Measurements from ENCODE around the gene METTL15. TPM values are rescaled to one million over a fixed set of nuclear protein-coding genes. Genes with fewer than 3 reads are reported as not detected.

The METTL15 gene
- total RNA-seq, 1 donor from 2014 or later: 10.5 TPM

- Histone ChIP-seq H3K9me3 (replicated peaks) (peaks cover 25% of the 10 kb centered on the region), H3K27ac (replicated peaks) (no peak overlapping the region), H3K4me3 (no peak overlapping the region), H3K36me3 (no peaks in the 10 kb centered on the region), H3K27me3 (ENCODE audit: low read depth) (no peaks in the 10 kb centered on the region), H3K4me1 (no peaks in the 10 kb centered on the region)
- DNase-seq: no peak
- intact Hi-C loops (cut with micrococcal nuclease): no loop called here
- TF ChIP-seq CTCF (IDR thresholded peaks at IDR 0.05; ENCODE audit: borderline replicate concordance): no peak
Observed at GRCh38 chr11:28343304-28344233, 235.4 kb downstream of the METTL15 start.

DNA sequence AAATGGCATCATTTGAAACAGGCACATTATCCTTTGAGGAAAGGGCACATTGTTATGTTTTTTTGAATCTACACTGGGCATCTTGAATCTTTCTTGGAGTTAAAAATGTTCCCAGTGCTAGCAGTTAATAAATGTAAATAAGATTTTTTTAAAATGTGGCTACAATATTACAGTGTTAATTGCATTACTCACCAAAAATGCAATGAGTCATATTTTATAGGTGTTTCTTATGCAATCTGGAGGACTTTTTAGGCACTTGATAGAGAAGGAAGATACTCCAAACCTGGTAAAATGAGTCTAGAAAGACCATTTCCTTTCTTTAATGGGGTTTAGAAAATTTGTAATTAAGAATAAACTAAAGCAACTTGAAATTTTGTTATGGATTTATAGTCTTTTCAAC lies 238.0 kb downstream of the METTL15 start:
- no peaks in the 10 kb centered on the region for H3K36me3 ChIP-seq
- no peaks in the 10 kb centered on the region for H3K27me3 ChIP-seq (ENCODE audit: low read depth)
- H3K4me3 ChIP-seq: no peak overlapping the region
- intact Hi-C loops (cut with micrococcal nuclease): no loop called here
- no peak for TF ChIP-seq CTCF (IDR thresholded peaks at IDR 0.05; ENCODE audit: borderline replicate concordance)
- H3K27ac ChIP-seq (replicated peaks): no peak overlapping the region
- H3K4me1 ChIP-seq: no peaks in the 10 kb centered on the region
- DNase-seq: no peak
- no peaks in the 10 kb centered on the region for H3K9me3 ChIP-seq (replicated peaks)

- H3K27ac ChIP-seq (replicated peaks): no peak overlapping the region
- no peaks in the 10 kb centered on the region for H3K27me3 ChIP-seq (ENCODE audit: low read depth)
- H3K36me3 ChIP-seq: no peaks in the 10 kb centered on the region
- H3K4me3 ChIP-seq: no peak overlapping the region
- no peak for TF ChIP-seq CTCF (IDR thresholded peaks at IDR 0.05; ENCODE audit: borderline replicate concordance)
- DNase-seq: no peak
- intact Hi-C loops (cut with micrococcal nuclease): no loop called here
- no peaks in the 10 kb centered on the region for H3K9me3 ChIP-seq (replicated peaks)
- H3K4me1 ChIP-seq: no peaks in the 10 kb centered on the region
Observed at GRCh38 chr11:28346721-28347120, 238.5 kb downstream of the METTL15 start.

DNA sequence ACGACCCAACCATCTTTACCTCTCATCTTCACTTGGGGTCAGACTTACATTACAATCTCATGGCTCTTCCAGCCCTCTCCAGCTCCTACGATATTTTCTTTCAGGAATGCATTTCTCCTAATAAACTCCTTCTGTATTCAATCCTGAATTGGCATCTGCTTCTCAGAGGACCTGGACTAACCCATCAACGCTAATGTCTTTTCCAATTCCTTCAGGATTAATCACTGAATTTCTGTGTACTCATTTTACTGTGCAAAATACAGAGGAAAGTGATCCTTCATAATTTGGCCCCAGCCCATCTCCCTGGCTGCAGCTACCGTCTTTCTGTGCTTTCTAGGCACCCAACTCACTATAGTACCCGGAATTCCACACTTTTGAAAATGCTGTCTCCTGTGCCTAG lies 239.2 kb downstream of the METTL15 start:
- DNase-seq: no peak
- Histone ChIP-seq H3K27me3 (ENCODE audit: low read depth) (no peaks in the 10 kb centered on the region), H3K4me3 (no peak overlapping the region), H3K27ac (replicated peaks) (no peak overlapping the region), H3K9me3 (replicated peaks) (no peaks in the 10 kb centered on the region), H3K36me3 (no peaks in the 10 kb centered on the region), H3K4me1 (no peaks in the 10 kb centered on the region)
- intact Hi-C loops (cut with micrococcal nuclease): no loop called here
- no peak for TF ChIP-seq CTCF (IDR thresholded peaks at IDR 0.05; ENCODE audit: borderline replicate concordance)

GRCh38 chr11:28350216-28350615 lies 242.0 kb downstream of the METTL15 start:
- no peak for TF ChIP-seq CTCF (IDR thresholded peaks at IDR 0.05; ENCODE audit: borderline replicate concordance)
- no peaks in the 10 kb centered on the region for H3K36me3 ChIP-seq
- no peaks in the 10 kb centered on the region for H3K27me3 ChIP-seq (ENCODE audit: low read depth)
- H3K27ac ChIP-seq (replicated peaks): no peak overlapping the region
- H3K4me3 ChIP-seq: no peak overlapping the region
- no peaks in the 10 kb centered on the region for H3K9me3 ChIP-seq (replicated peaks)
- no peak for DNase-seq
- no peaks in the 10 kb centered on the region for H3K4me1 ChIP-seq
- intact Hi-C loops (cut with micrococcal nuclease): no loop called here

Data from left ventricle myocardium inferior (tissue), 1 donor.